Dedifferentiated amniotic fluid mesenchymal stem cell (primary cell): Measurements from ENCODE around the gene TMEM74B.
"Not testable (repeated sequence)": the region's sequence is repeated elsewhere in the genome, so short reads cannot be mapped to it uniquely, and the experiment has no call there.

ENCODE experiments used
- DNase-seq: peaks from one replicate; pipeline ENCODE4 v3.0.0-alpha.2; 2016; ENCODE audit errors: extremely low spot score

The TMEM74B gene

GRCh38 chr20:1180949-1181348, 3.8 kb downstream of the TMEM74B start:
- DNase-seq: no peak

GRCh38 chr20:1178623-1179022, 6.2 kb downstream of the TMEM74B start:
- no peak for DNase-seq

- DNase-seq: no peak
Observed at GRCh38 chr20:1178103-1178502, 6.7 kb downstream of the TMEM74B start.

GRCh38 chr20:1177680-1178079, 7.1 kb downstream of the TMEM74B start:
- DNase-seq: no peak

- no peak for DNase-seq
Observed at GRCh38 chr20:1174787-1175186, 10.0 kb downstream of the TMEM74B start.

- DNase-seq: no peak
Observed at GRCh38 chr20:1173698-1174097, 11.1 kb downstream of the TMEM74B start.

- DNase-seq: no peak
Observed at GRCh38 chr20:1171461-1172093, 13.2 kb downstream of the TMEM74B start.

- DNase-seq: no peak
Observed at GRCh38 chr20:1169224-1169623, 15.6 kb downstream of the TMEM74B start.

GRCh38 chr20:1166948-1167720, 17.6 kb downstream of the TMEM74B start:
- DNase-seq: no peak

- no peak for DNase-seq
Observed at GRCh38 chr20:1165941-1166340, 18.8 kb downstream of the TMEM74B start.

- DNase-seq: no peak
Observed at GRCh38 chr20:1165521-1165920, 19.3 kb downstream of the TMEM74B start.

- no peak for DNase-seq
Observed at GRCh38 chr20:1164871-1165270, 19.9 kb downstream of the TMEM74B start.

GRCh38 chr20:1163653-1164052, 21.1 kb downstream of the TMEM74B start:
- no peak for DNase-seq

- no peak for DNase-seq
Observed at GRCh38 chr20:1163105-1163504, 21.7 kb downstream of the TMEM74B start.

- no peak for DNase-seq
Observed at GRCh38 chr20:1160991-1161390, 23.8 kb downstream of the TMEM74B start.

- no peak for DNase-seq
Observed at GRCh38 chr20:1160496-1160895, 24.3 kb downstream of the TMEM74B start.

GRCh38 chr20:1155342-1155741, 29.4 kb downstream of the TMEM74B start:
- DNase-seq: no peak

- DNase-seq: no peak
Observed at GRCh38 chr20:1154691-1155090, 30.1 kb downstream of the TMEM74B start.

- no peak for DNase-seq
Observed at GRCh38 chr20:1154226-1154625, 30.6 kb downstream of the TMEM74B start.

- DNase-seq: no peak
Observed at GRCh38 chr20:1150968-1151367, 33.8 kb downstream of the TMEM74B start.

- DNase-seq: no peak
Observed at GRCh38 chr20:1150218-1150617, 34.6 kb downstream of the TMEM74B start.

- not testable (repeated sequence) for DNase-seq
Observed at GRCh38 chr20:1149812-1150211, 35.0 kb downstream of the TMEM74B start.

- DNase-seq: no peak
Observed at GRCh38 chr20:1146957-1147356, 37.8 kb downstream of the TMEM74B start.
